IMR-90 (cell line): ENCODE results near the gene PAPPA. TPM values are rescaled to one million over a fixed set of nuclear protein-coding genes. Genes with fewer than 3 reads are reported as not detected.

Experiments
- ATAC-seq: fragments of 200-7000 bp; cut with Tn5 transposase; 2 replicates; pipeline ENCODE4 v1.9.1; 2020; ENCODE audit warnings: low read depth, mild to moderate bottlenecking, moderate library complexity
- BruUV-seq: library from RNA; stranded (reverse); fragments of 400-500 nt; replicated peaks from 2 replicates; lab custom pipeline; 2021; lab: Mats Ljungman, UMichigan
- CTCF ChIA-PET: fragments of 300-600 bp; formaldehyde crosslinking; extraction: SDS; loops from one replicate; lab custom pipeline; 2021; ENCODE audit warnings: antibody characterized with exemption; lab: Yijun Ruan, JAX
- POLR2A ChIA-PET: fragments of 300-600 bp; sonication (Branson Sonifier 250); formaldehyde crosslinking; loops from one replicate; lab custom pipeline; 2022; ENCODE audit warnings: antibody characterized with exemption; ENCODE audit not compliant: unreplicated experiment; lab: Charles Lee
- DNase-seq: peaks from one replicate; pipeline ENCODE4 v3.0.0; 2013
- H2AFZ ChIP-seq: replicated peaks from 2 replicates; pipeline ENCODE3; 2013; ENCODE audit warnings: low read length, mild to moderate bottlenecking; ENCODE audit not compliant: poor library complexity
- H2AK5ac ChIP-seq: 2 replicates; pipeline ENCODE4 v1.6.1; 2013; ENCODE audit warnings: low read depth, low read length, inconsistent platforms
- H2AK9ac ChIP-seq: replicated peaks from 2 replicates; pipeline ENCODE3; 2013; ENCODE audit warnings: mild to moderate bottlenecking, low read depth, low read length, moderate library complexity; ENCODE audit not compliant: poor library complexity
- H2BK120ac ChIP-seq: 2 replicates; pipeline ENCODE4 v1.6.1; 2013; ENCODE audit warnings: low read depth, low read length, inconsistent platforms
- H2BK15ac ChIP-seq: 3 replicates; pipeline ENCODE4 v1.6.1; 2013; ENCODE audit warnings: low read depth, low read length, inconsistent platforms
- H2BK20ac ChIP-seq: 2 replicates; pipeline ENCODE4 v1.6.1; 2013; ENCODE audit warnings: low read depth, mild to moderate bottlenecking, inconsistent platforms, low read length, moderate library complexity
- H2BK5ac ChIP-seq: 2 replicates; pipeline ENCODE4 v1.6.1; 2013; ENCODE audit warnings: mild to moderate bottlenecking, low read depth, low read length, inconsistent platforms; ENCODE audit not compliant: poor library complexity, severe bottlenecking
- H3K14ac ChIP-seq: replicated peaks from 2 replicates; pipeline ENCODE4 v1.6.1; 2013; ENCODE audit warnings: low read depth, low read length, inconsistent platforms
- H3K18ac ChIP-seq: 2 replicates; pipeline ENCODE4 v1.6.1; 2013; ENCODE audit warnings: low read depth, low read length, control low read depth
- H3K23ac ChIP-seq: 2 replicates; pipeline ENCODE4 v1.6.1; 2013; ENCODE audit warnings: low read depth, low read length, inconsistent platforms
- H3K27ac ChIP-seq: 2 replicates; pipeline ENCODE4 v1.5.1; 2013; ENCODE audit warnings: mild to moderate bottlenecking, control low read depth, low read length; ENCODE audit not compliant: insufficient read depth
- H3K27me3 ChIP-seq: 2 replicates; pipeline ENCODE4 v1.6.1; 2013; ENCODE audit warnings: low read length; ENCODE audit not compliant: control insufficient read depth, insufficient read depth
- H3K36me3 ChIP-seq: 2 replicates; pipeline ENCODE4 v1.6.1; 2013; ENCODE audit warnings: low read length, mixed read lengths; ENCODE audit not compliant: control insufficient read depth, insufficient read depth
- H3K4ac ChIP-seq: 2 replicates; pipeline ENCODE4 v1.6.1; 2013; ENCODE audit warnings: low read depth, low read length, inconsistent platforms
- H3K4me1 ChIP-seq: 2 replicates; pipeline ENCODE4 v1.6.1; 2013; ENCODE audit warnings: low read length, mixed read lengths; ENCODE audit not compliant: control insufficient read depth, insufficient read depth
- H3K4me2 ChIP-seq: 2 replicates; pipeline ENCODE4 v1.6.1; 2013; ENCODE audit warnings: low read depth, mild to moderate bottlenecking, control low read depth, low read length, moderate library complexity
- H3K4me3 ChIP-seq: 2 replicates; pipeline ENCODE4 v1.5.1; 2013; ENCODE audit warnings: low read depth, mild to moderate bottlenecking, control low read depth, low read length, moderate library complexity; ENCODE audit not compliant: insufficient read depth
- H3K56ac ChIP-seq: 2 replicates; pipeline ENCODE4 v1.6.1; 2013; ENCODE audit warnings: low read length, inconsistent platforms; ENCODE audit not compliant: insufficient read depth; ENCODE audit errors: extremely low read depth
- H3K79me1 ChIP-seq, 2 experiments: 2 replicates each; pipeline ENCODE4 v1.6.1; 2013; ENCODE audit warnings: low read length in 2 of 2, inconsistent platforms in 1 of 2, low read depth in 1 of 2
- H3K9ac ChIP-seq: 2 replicates; pipeline ENCODE4 v1.6.1; 2013; ENCODE audit warnings: low read depth, low read length, control low read depth
- H3K9me1 ChIP-seq: 2 replicates; pipeline ENCODE4 v1.6.1; 2013; ENCODE audit warnings: low read length, inconsistent platforms; ENCODE audit not compliant: insufficient read depth
- H3K9me3 ChIP-seq: 2 replicates; pipeline ENCODE4 v1.6.1; 2013; ENCODE audit warnings: low read length; ENCODE audit not compliant: control insufficient read depth, insufficient read depth
- H4K20me1 ChIP-seq: 2 replicates; pipeline ENCODE4 v1.6.1; 2013; ENCODE audit warnings: low read length, inconsistent platforms; ENCODE audit not compliant: insufficient read depth
- H4K5ac ChIP-seq: 2 replicates; pipeline ENCODE4 v1.6.1; 2013; ENCODE audit warnings: mild to moderate bottlenecking, low read depth, low read length, control low read depth
- H4K8ac ChIP-seq, 2 experiments: 2 replicates each; pipeline ENCODE4 v1.6.1; 2013; ENCODE audit warnings: low read depth in 2 of 2, low read length in 2 of 2, control low read depth in 1 of 2, inconsistent platforms in 1 of 2
- H4K91ac ChIP-seq: 2 replicates; pipeline ENCODE4 v1.6.1; 2013; ENCODE audit warnings: low read depth, low read length, inconsistent platforms; ENCODE audit not compliant: insufficient read depth
- BHLHE40 ChIP-seq: fragments of 150-350 bp; IDR thresholded peaks from 2 replicates; pipeline ENCODE4 v1.6.1; 2016; ENCODE audit warnings: mild to moderate bottlenecking, low read depth, low read length
- CHD1 ChIP-seq: IDR thresholded peaks from 2 replicates; pipeline ENCODE4 v1.6.1; 2012; ENCODE audit warnings: low read depth, low read length, improper control_type of control experiment
- FOS ChIP-seq: fragments of 150-350 bp; IDR thresholded peaks from 2 replicates; pipeline ENCODE4 v1.6.1; 2016; ENCODE audit warnings: low read depth, low read length
- MAFK ChIP-seq: IDR thresholded peaks from 2 replicates; pipeline ENCODE4 v1.6.1; 2012; ENCODE audit warnings: low read depth, low read length, improper control_type of control experiment
- MAZ ChIP-seq: IDR thresholded peaks from 2 replicates; pipeline ENCODE4 v1.6.1; 2012; ENCODE audit warnings: low read depth, mild to moderate bottlenecking, low read length, improper control_type of control experiment, moderate library complexity, borderline replicate concordance
- MXI1 ChIP-seq: IDR thresholded peaks from 2 replicates; pipeline ENCODE4 v1.6.1; 2012; ENCODE audit warnings: low read depth, mild to moderate bottlenecking, low read length, moderate library complexity, borderline replicate concordance
- RAD21 ChIP-seq: IDR thresholded peaks from 2 replicates; pipeline ENCODE4 v1.6.1; 2012; ENCODE audit warnings: low read length, improper control_type of control experiment
- RCOR1 ChIP-seq: IDR thresholded peaks from 2 replicates; pipeline ENCODE4 v1.6.1; 2012; ENCODE audit warnings: mild to moderate bottlenecking, low read length, improper control_type of control experiment; ENCODE audit not compliant: insufficient replicate concordance
- RFX5 ChIP-seq: IDR thresholded peaks from 2 replicates; pipeline ENCODE4 v1.8.0; 2012; ENCODE audit warnings: low read depth, mild to moderate bottlenecking, low read length, moderate library complexity
- WGBS, 2 experiments: methylation state at CpG; one replicate each; pipeline versions ENCODE4 v1.1.5 to v1.1.7; 2013; ENCODE audit warnings: missing lambda C conversion rate in 2 of 2; ENCODE audit not compliant: insufficient read length in 1 of 2; ENCODE audit errors: extremely low coverage in 2 of 2; 5-methylcytosine and 5-hydroxymethylcytosine counted together
- dilution Hi-C: fragments of 300-500 bp; cut with HindIII; formaldehyde crosslinking; loops from one replicate; pipeline ENCODE4 v1.14.3; 2018; ENCODE audit warnings: low sequenced_read_pairs; ENCODE audit not compliant: unreplicated experiment
- in situ Hi-C: fragments of 300-500 bp; cut with MboI; formaldehyde crosslinking; loops from 3 replicates; pipeline ENCODE4 v1.14.3; 2019; ENCODE audit warnings: low sequenced_read_pairs, inconsistent platforms, mixed read lengths
- intact Hi-C: fragments of 100-400 bp; cut with micrococcal nuclease; formaldehyde crosslinking; loops from 2 replicates; pipeline ENCODE4 v1.10.0; 2022
- polyA plus RNA-seq, 3 experiments: library from polyadenylated mRNA; depleted of rRNA; stranded (reverse); fragments of >200 nt; gene quantifications; 2 replicates each; pipeline ENCODE4 v1.2.3, GENCODE V29; 2012; ENCODE audit warnings: low replicate concordance in 1 of 3
- total RNA-seq: library from RNA; depleted of rRNA; stranded (reverse); fragments of >200 nt; gene quantifications from 2 replicates; pipeline ENCODE4 v1.2.3, GENCODE V29; 2012
- TF ChIP-seq, protein P1 (sequence below): fragments of 150-350 bp; IDR thresholded peaks from 2 replicates; pipeline ENCODE4 v1.6.1; 2016; ENCODE audit warnings: low read depth, mild to moderate bottlenecking, low read length, moderate library complexity, borderline replicate concordance
- TF ChIP-seq, protein P2 (sequence below): conservative IDR thresholded peaks from 2 replicates; pipeline ENCODE4 v1.5.1; 2012; ENCODE audit warnings: mild to moderate bottlenecking, low read depth, low read length, improper control_type of control experiment

Gene PAPPA
- total and polyA plus RNA-seq, 2 of the 4 experiments (the other 2 are of a cell fraction) = 8.3 to 12.4 TPM

DNA sequence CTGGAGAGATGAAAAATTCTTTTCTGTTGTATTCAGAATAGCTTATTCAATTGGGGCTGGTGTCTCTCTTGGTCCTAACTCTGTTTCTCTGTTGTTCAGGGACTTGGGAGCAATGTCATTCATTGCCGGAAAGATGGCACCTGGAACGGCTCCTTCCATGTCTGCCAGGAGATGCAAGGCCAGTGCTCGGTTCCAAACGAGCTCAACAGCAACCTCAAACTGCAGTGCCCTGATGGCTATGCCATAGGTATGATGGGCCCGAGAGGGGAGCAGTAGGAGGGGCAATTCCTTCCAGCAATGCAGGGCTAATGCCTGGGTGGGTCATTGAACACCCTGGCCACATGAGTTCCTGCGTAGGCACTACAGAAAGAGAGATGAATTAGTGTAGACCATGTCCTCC is 208.9 kb downstream of the PAPPA start:
- no peak overlapping the region for H3K56ac ChIP-seq
- H3K27ac ChIP-seq = no peak overlapping the region
- dilution Hi-C loops = no loop called here
- H4K5ac ChIP-seq = no peak overlapping the region
- peaks cover 6% of the 10 kb centered on the region for H3K4me1 ChIP-seq
- no peak for DNase-seq
- H2BK120ac ChIP-seq = no peak overlapping the region
- intact Hi-C loops = no loop called here
- H2AFZ ChIP-seq = no peak overlapping the region
- BruUV-seq = no TSS peak
- ChIA-PET POLR2A (no interaction called here), CTCF (no interaction called here)
- H2BK15ac ChIP-seq = no peak overlapping the region
- no peak overlapping the region for H2BK20ac ChIP-seq
- no peak for ATAC-seq
- WGBS, 2 experiments = 97% methylated on average over 4 of the region's 6 CpGs; no CpG with 5 or more reads in 1 of the 2 experiments
- no peak overlapping the region for H4K91ac ChIP-seq
- H2BK5ac ChIP-seq = no peak overlapping the region
- TF ChIP-seq MAFK (no peak), RAD21 (no peak), BHLHE40 (no peak), MAZ (no peak), RFX5 (no peak), RCOR1 (no peak), MXI1 (no peak), FOS (no peak), CHD1 (no peak)
- TF ChIP-seq, protein P1, sequence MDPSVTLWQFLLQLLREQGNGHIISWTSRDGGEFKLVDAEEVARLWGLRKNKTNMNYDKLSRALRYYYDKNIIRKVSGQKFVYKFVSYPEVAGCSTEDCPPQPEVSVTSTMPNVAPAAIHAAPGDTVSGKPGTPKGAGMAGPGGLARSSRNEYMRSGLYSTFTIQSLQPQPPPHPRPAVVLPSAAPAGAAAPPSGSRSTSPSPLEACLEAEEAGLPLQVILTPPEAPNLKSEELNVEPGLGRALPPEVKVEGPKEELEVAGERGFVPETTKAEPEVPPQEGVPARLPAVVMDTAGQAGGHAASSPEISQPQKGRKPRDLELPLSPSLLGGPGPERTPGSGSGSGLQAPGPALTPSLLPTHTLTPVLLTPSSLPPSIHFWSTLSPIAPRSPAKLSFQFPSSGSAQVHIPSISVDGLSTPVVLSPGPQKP = no peak
- TF ChIP-seq, protein P2, sequence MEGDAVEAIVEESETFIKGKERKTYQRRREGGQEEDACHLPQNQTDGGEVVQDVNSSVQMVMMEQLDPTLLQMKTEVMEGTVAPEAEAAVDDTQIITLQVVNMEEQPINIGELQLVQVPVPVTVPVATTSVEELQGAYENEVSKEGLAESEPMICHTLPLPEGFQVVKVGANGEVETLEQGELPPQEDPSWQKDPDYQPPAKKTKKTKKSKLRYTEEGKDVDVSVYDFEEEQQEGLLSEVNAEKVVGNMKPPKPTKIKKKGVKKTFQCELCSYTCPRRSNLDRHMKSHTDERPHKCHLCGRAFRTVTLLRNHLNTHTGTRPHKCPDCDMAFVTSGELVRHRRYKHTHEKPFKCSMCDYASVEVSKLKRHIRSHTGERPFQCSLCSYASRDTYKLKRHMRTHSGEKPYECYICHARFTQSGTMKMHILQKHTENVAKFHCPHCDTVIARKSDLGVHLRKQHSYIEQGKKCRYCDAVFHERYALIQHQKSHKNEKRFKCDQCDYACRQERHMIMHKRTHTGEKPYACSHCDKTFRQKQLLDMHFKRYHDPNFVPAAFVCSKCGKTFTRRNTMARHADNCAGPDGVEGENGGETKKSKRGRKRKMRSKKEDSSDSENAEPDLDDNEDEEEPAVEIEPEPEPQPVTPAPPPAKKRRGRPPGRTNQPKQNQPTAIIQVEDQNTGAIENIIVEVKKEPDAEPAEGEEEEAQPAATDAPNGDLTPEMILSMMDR = no peak
- H3K36me3 ChIP-seq = peaks cover 77% of the 10 kb centered on the region
- H3K4ac ChIP-seq = no peak overlapping the region
- no peak overlapping the region for H3K4me2 ChIP-seq
- no peak overlapping the region for H3K23ac ChIP-seq
- no peak overlapping the region for H2AK5ac ChIP-seq
- no peak overlapping the region for H2AK9ac ChIP-seq
- no peak overlapping the region for H3K4me3 ChIP-seq
- in situ Hi-C loops = no loop called here
- H3K9me3 ChIP-seq = no peaks in the 10 kb centered on the region
- H3K9me1 ChIP-seq = peaks cover 9% of the 10 kb centered on the region; the same call in 1 of the 2 replicates
- H4K20me1 ChIP-seq = peaks cover 10% of the 10 kb centered on the region; the same call in 1 of the 2 replicates
- no peaks in the 10 kb centered on the region for H3K27me3 ChIP-seq
- no peak overlapping the region for H4K8ac ChIP-seq
- H3K14ac ChIP-seq = no peak overlapping the region
- H3K79me1 ChIP-seq = 0 out of 4 replicates have a peak, but pooled peaks cover 0 to 3% of the 10 kb centered on the region in 2 experiments
- no peak overlapping the region for H3K18ac ChIP-seq
- H3K9ac ChIP-seq = no peak overlapping the region
